ENCODE data around the gene CCDC47. TPM values are rescaled to one million over a fixed set of nuclear protein-coding genes. Genes with fewer than 3 reads are reported as not detected.

Gene CCDC47
- total RNA-seq, 2 donors from 2014 or later: 57.1 to 69.7 TPM

DNA sequence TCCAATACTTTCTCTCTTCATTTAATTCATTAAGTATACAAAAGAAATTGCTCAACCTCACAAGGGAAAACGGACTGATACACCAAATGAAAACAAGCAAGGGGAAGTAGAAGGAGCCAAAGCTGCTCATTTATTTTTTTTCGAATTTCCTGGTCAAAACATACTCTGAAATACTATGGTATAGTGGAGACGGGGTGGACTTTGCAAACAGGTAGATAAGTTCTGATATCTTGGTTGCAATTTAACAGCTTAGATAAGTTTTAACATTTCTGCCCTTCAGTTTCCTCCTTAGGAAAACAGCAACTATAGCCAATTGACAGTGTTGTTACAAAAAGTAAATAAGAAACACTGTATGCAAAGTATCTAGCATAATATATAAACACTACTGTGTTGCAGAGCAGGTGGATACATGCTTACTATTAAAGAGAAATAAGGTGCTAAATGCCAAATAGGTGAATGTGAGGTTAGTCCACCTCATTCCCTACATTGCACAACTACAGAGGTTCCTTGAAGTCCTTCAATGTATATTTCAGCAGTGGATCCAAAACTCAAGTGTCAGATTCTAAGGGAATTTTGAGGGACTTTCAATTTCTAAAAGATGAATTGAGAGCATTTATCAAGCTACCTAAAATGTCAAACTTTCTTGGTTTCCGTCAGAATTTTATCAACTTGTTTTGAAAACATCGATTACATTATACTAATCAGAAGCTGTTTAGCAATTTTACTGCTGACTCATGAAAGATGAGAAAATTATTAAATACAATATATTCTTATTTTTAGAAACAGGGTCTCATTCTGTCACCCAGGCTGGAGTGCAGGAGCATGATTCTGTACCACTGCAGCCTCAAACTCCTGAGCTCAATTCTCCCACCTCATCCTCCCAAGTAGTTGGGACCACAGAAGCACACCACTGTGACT is 11.0 kb downstream of the CCDC47 start:
- Histone ChIP-seq H3K4me1 (peaks cover 0 to 10% of the 10 kb centered on the region in 2 donors), H3K27ac (no peak overlapping the region), H3K27me3 (no peaks in the 10 kb centered on the region), H3K4me3 (no peak overlapping the region), H3K36me3 (peaks cover 72% of the 10 kb centered on the region), H3K9me3 (no peaks in the 10 kb centered on the region)
- DNase-seq (ENCODE audit: low spot score): no peak
- TF ChIP-seq CTCF (IDR thresholded peaks at IDR 0.05): no peak

- Histone ChIP-seq H3K4me1 (no peaks in the 10 kb centered on the region), H3K36me3 (peaks cover 80% of the 10 kb centered on the region), H3K27me3 (no peaks in the 10 kb centered on the region), H3K9me3 (no peaks in the 10 kb centered on the region), H3K4me3 (no peak overlapping the region), H3K27ac (no peak overlapping the region)
- DNase-seq (ENCODE audit: low spot score): no peak
- no peak for TF ChIP-seq CTCF (IDR thresholded peaks at IDR 0.05)
These were observed 12.4 kb downstream of the CCDC47 start for GRCh38 chr17:63760771-63761539.

GRCh38 chr17:63758428-63758827 is 15.0 kb downstream of the CCDC47 start:
- Histone ChIP-seq H3K4me3 (no peak overlapping the region), H3K27me3 (no peaks in the 10 kb centered on the region), H3K9me3 (no peaks in the 10 kb centered on the region), H3K27ac (no peak overlapping the region), H3K36me3 (peaks cover 83% of the 10 kb centered on the region), H3K4me1 (no peaks in the 10 kb centered on the region)
- no peak for DNase-seq (ENCODE audit: low spot score)
- no peak for TF ChIP-seq CTCF (IDR thresholded peaks at IDR 0.05)

- peaks cover 74% of the 10 kb centered on the region for H3K36me3 ChIP-seq
- no peak overlapping the region for H3K4me3 ChIP-seq
- H3K27me3 ChIP-seq: no peaks in the 10 kb centered on the region
- no peak overlapping the region for H3K27ac ChIP-seq
- no peak for DNase-seq (ENCODE audit: low spot score)
- no peaks in the 10 kb centered on the region for H3K4me1 ChIP-seq
- TF ChIP-seq CTCF (IDR thresholded peaks at IDR 0.05): no peak
- H3K9me3 ChIP-seq: no peaks in the 10 kb centered on the region
These were observed 19.4 kb downstream of the CCDC47 start for GRCh38 chr17:63754046-63754445.

GRCh38 chr17:63753215-63753614 is 20.2 kb downstream of the CCDC47 start:
- H3K27me3 ChIP-seq: no peaks in the 10 kb centered on the region

More at GRCh38 chr17:63753215-63753614, 20.2 kb downstream of the CCDC47 start:
- peaks cover 74% of the 10 kb centered on the region for H3K36me3 ChIP-seq
- DNase-seq (ENCODE audit: low spot score): no peak
- no peak for TF ChIP-seq CTCF (IDR thresholded peaks at IDR 0.05)
- H3K27ac ChIP-seq: no peak overlapping the region
- H3K4me3 ChIP-seq: no peak overlapping the region
- H3K4me1 ChIP-seq: no peaks in the 10 kb centered on the region
- H3K9me3 ChIP-seq: no peaks in the 10 kb centered on the region
